Gastrocnemius medialis (tissue), 4 donors: ENCODE results near the gene PRICKLE2. TPM values are rescaled to one million over a fixed set of nuclear protein-coding genes. Genes with fewer than 3 reads are reported as not detected.

Source experiments
- ATAC-seq, 2 donors: fragments of 150-250 bp; one replicate each; pipeline ENCODE4 v1.9.1; 2016
- DNase-seq, 2 donors: peaks; one replicate each; pipeline ENCODE4 v3.0.0-alpha.2; 2019
- H3K27ac ChIP-seq, 4 donors: fragments of 200-600 bp; sonication (generic); 1 replicate in 1 of 4; 2 replicates in 3 of 4; pipeline ENCODE4 v1.5.1; 2016 to 2018; ENCODE audit warnings: mild to moderate bottlenecking in 2 of 4, moderate library complexity in 1 of 4
- H3K27me3 ChIP-seq, 3 donors: fragments of 200-600 bp; sonication (generic) in 2 of 3; 1 replicate in 1 of 3; 2 replicates in 2 of 3; pipeline versions ENCODE4 v1.5.1 to v1.6.0; 2016 to 2019; ENCODE audit warnings: mild to moderate bottlenecking in 1 of 3, moderate library complexity in 1 of 3
- H3K36me3 ChIP-seq, 2 donors: fragments of 200-600 bp; sonication (generic) in 1 of 2; one replicate each; pipeline ENCODE4 v1.5.1; 2017 to 2018
- H3K4me1 ChIP-seq, 2 donors: fragments of 200-600 bp; sonication (generic) in 1 of 2; one replicate each; pipeline ENCODE4 v1.5.1; 2016 to 2017; ENCODE audit warnings: mild to moderate bottlenecking in 2 of 2
- H3K4me3 ChIP-seq, 4 donors: fragments of 200-600 bp; sonication (generic) in 3 of 4; 1 replicate in 1 of 4; 2 replicates in 3 of 4; pipeline ENCODE4 v1.5.1; 2016 to 2019; ENCODE audit warnings: mild to moderate bottlenecking in 2 of 4
- H3K9me3 ChIP-seq, 3 donors: fragments of 200-600 bp; sonication (generic) in 2 of 3; 1 replicate in 1 of 3; 2 replicates in 2 of 3; pipeline ENCODE4 v1.5.1; 2016 to 2019
- POLR2A ChIP-seq, 2 donors: fragments of 450-650 bp; IDR thresholded peaks; one replicate each; pipeline ENCODE4 v1.6.1; 2017; ENCODE audit warnings: antibody characterized with exemption in 2 of 2, mild to moderate bottlenecking in 2 of 2, moderate library complexity in 2 of 2
- in situ Hi-C, 4 donors: fragments of 200-750 bp; cut with MboI; loops; one replicate each; pipeline versions ENCODE4 v1.15.0 to v1.8.0; 2017; ENCODE audit warnings: low sequenced_read_pairs in 4 of 4
- intact Hi-C: fragments of 100-400 bp; cut with DNase I; formaldehyde crosslinking; loops from one replicate; pipeline ENCODE4 v1.15.1; 2023; ENCODE audit warnings: low total_unique reads
- total RNA-seq, 4 donors: library from RNA; depleted of rRNA; stranded (reverse); fragments of >200 nt; gene quantifications; one replicate each; pipeline versions ENCODE4 v1.1.0 to v1.2.3, GENCODE V29; 2016
- TF ChIP-seq, protein P1 (sequence below), 5 experiments: fragments of 450-650 bp in 3 of 5; fragments of 200-600 bp in 2 of 5; sonication (generic) in 2 of 5; IDR thresholded peaks in 4 of 5; conservative IDR thresholded peaks in 1 of 5; 1 replicate in 4 of 5; 2 replicates in 1 of 5; pipeline ENCODE4 v1.5.1; 2016 to 2019; ENCODE audit warnings: antibody characterized with exemption in 5 of 5, mild to moderate bottlenecking in 3 of 5, moderate library complexity in 3 of 5

The PRICKLE2 gene
- total RNA-seq, 4 donors from 2014 or later, result 3.6 to 6.7 (median 4.6) TPM

GRCh38 chr3:64086479-64087252, 138.6 kb downstream of the PRICKLE2 start:
- intact Hi-C loops, result no loop called here
- ATAC-seq, result no peak
- DNase-seq, result no peak
- in situ Hi-C loops, result no loop called here
- TF ChIP-seq, protein P1, sequence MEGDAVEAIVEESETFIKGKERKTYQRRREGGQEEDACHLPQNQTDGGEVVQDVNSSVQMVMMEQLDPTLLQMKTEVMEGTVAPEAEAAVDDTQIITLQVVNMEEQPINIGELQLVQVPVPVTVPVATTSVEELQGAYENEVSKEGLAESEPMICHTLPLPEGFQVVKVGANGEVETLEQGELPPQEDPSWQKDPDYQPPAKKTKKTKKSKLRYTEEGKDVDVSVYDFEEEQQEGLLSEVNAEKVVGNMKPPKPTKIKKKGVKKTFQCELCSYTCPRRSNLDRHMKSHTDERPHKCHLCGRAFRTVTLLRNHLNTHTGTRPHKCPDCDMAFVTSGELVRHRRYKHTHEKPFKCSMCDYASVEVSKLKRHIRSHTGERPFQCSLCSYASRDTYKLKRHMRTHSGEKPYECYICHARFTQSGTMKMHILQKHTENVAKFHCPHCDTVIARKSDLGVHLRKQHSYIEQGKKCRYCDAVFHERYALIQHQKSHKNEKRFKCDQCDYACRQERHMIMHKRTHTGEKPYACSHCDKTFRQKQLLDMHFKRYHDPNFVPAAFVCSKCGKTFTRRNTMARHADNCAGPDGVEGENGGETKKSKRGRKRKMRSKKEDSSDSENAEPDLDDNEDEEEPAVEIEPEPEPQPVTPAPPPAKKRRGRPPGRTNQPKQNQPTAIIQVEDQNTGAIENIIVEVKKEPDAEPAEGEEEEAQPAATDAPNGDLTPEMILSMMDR (IDR thresholded peaks at IDR 0.05 in 4 of 5, conservative IDR thresholded peaks at IDR 0.05 in 1 of 5), result no peak
- TF ChIP-seq POLR2A (IDR thresholded peaks at IDR 0.05), result no peak
- Histone ChIP-seq H3K4me1 (no peaks in the 10 kb centered on the region), H3K27me3 (no peaks in the 10 kb centered on the region), H3K27ac (no peak overlapping the region), H3K36me3 (no peaks in the 10 kb centered on the region), H3K9me3 (no peaks in the 10 kb centered on the region), H3K4me3 (no peak overlapping the region)

DNA sequence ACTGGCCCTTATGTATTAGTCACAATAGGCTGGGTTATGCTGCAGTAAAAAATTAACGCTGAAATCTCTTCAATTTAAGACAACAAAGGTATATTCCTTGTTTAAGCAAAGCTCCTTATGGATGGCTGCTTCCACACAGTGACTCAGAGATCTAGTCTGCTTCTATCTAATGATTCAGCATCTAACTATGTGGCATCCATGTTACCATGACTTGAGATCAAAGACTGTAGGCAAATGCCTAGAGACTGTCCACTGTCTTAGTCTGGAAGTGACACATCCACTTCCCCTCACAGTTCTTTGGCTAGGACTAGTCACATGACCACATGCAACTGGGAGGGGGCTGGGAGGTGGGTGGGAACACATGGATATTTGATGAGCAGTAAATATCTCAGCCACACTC, 140.6 kb downstream of the PRICKLE2 start:
- no peaks in the 10 kb centered on the region for H3K27me3 ChIP-seq
- intact Hi-C loops, result no loop called here
- in situ Hi-C loops, result no loop called here
- H3K4me3 ChIP-seq, result no peak overlapping the region
- H3K27ac ChIP-seq, result no peak overlapping the region
- no peaks in the 10 kb centered on the region for H3K36me3 ChIP-seq
- DNase-seq (no peak), ATAC-seq (no peak)
- H3K9me3 ChIP-seq, result no peaks in the 10 kb centered on the region
- H3K4me1 ChIP-seq, result no peaks in the 10 kb centered on the region
- TF ChIP-seq POLR2A (IDR thresholded peaks at IDR 0.05), result no peak
- TF ChIP-seq, protein P1 (IDR thresholded peaks at IDR 0.05 in 4 of 5, conservative IDR thresholded peaks at IDR 0.05 in 1 of 5), result no peak

DNA sequence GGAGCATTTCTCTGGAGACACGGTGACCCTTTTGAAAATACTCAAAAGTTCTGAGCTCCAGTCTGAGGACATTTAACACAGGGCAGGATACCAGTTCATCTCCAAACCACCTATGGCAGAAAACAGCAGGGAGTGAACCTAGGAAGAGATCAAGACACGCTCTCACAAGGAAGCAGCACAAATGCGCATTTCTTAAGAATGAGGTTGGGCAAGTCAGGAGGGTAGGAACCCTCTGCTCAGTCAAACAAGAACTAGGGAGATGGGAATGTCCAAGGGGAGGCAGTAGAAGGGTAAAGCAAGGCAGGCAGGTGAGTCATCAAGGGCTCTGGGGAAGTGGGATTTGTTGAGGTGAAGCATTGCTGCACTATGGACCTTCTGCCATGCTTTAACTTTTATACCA, 141.7 kb downstream of the PRICKLE2 start:
- intact Hi-C loops, result no loop called here
- Histone ChIP-seq H3K27me3 (no peaks in the 10 kb centered on the region), H3K27ac (no peak overlapping the region), H3K36me3 (no peaks in the 10 kb centered on the region), H3K4me3 (no peak overlapping the region), H3K9me3 (no peaks in the 10 kb centered on the region), H3K4me1 (no peaks in the 10 kb centered on the region)
- no peak for TF ChIP-seq POLR2A (IDR thresholded peaks at IDR 0.05)
- TF ChIP-seq, protein P1 (IDR thresholded peaks at IDR 0.05 in 4 of 5, conservative IDR thresholded peaks at IDR 0.05 in 1 of 5), result no peak
- ATAC-seq (no peak), DNase-seq (no peak)
- in situ Hi-C loops, result no loop called here

DNA sequence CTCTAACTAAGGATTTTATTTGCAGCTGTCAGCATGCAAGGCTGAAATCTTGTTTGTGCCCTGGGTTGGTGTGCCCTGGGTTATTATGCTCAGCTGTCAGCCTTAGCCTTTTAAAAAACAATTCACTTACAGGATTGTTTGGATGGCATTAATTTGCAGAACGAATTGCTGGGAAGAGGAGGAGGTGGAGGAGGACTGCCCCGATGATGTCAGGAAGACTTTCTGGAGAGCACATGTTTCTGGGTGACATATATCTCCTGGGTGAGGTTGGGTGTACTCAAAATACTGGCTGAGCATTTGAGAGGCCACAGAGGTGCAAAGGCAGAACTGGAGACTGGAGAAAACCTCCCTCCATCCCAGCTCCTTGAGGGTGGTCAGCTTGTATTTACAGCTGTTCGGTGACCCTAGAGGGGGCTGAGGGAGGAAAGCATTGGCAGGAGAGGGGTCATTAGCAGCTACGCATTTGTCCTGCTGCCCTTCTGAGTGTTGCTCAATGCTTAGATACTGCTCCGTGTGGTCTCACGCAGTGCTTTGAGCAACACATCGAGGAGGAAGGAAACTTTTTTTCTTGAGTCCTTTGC, 142.2 kb downstream of the PRICKLE2 start:
- no peaks in the 10 kb centered on the region for H3K36me3 ChIP-seq
- no peak for ATAC-seq
- no peaks in the 10 kb centered on the region for H3K27me3 ChIP-seq
- no peaks in the 10 kb centered on the region for H3K4me1 ChIP-seq
- no peak overlapping the region for H3K27ac ChIP-seq
- intact Hi-C loops (no loop called here), in situ Hi-C loops (no loop called here)
- H3K4me3 ChIP-seq, result no peak overlapping the region
- no peak for TF ChIP-seq POLR2A (IDR thresholded peaks at IDR 0.05)
- TF ChIP-seq, protein P1 (IDR thresholded peaks at IDR 0.05 in 4 of 5, conservative IDR thresholded peaks at IDR 0.05 in 1 of 5), result no peak
- DNase-seq, result no peak
- H3K9me3 ChIP-seq, result no peaks in the 10 kb centered on the region
